ENCODE data around the gene HCFC1.

HCFC1 gene

GRCh38 chrX:153971450-153972367, at the start of gene HCFC1:
HCFC1 (minus strand) TSS chrX:153971818; CDS start chrX:153970840, 978 bp downstream.
- DNase-seq = peak; percentile 80

GRCh38 chrX:154021131-154021611, 49.6 kb upstream of the HCFC1 start:
- peak; percentile 38 for DNase-seq

GRCh38 chrX:154020536-154021115, 49.0 kb upstream of the HCFC1 start:
- DNase-seq = no peak

GRCh38 chrX:154019633-154020528, 48.3 kb upstream of the HCFC1 start, which contains the start of gene IRAK1:
IRAK1 (minus strand) TSS chrX:154019902; CDS start chrX:154019812, 90 bp downstream.
- peak; percentile 65 for DNase-seq

GRCh38 chrX:154019061-154019621, 47.5 kb upstream of the HCFC1 start:
- DNase-seq = peak; percentile 3

- no peak for DNase-seq
Measured at GRCh38 chrX:154018518-154019060, 47.0 kb upstream of the HCFC1 start.

- no peak for DNase-seq
Measured at GRCh38 chrX:154017766-154018517, 46.3 kb upstream of the HCFC1 start.

GRCh38 chrX:154016366-154017076, 44.9 kb upstream of the HCFC1 start:
- no peak for DNase-seq

GRCh38 chrX:154015581-154016264, 44.1 kb upstream of the HCFC1 start:
- DNase-seq = no peak

GRCh38 chrX:154014429-154015380, 43.1 kb upstream of the HCFC1 start:
- no peak for DNase-seq

GRCh38 chrX:154013614-154014360, 42.2 kb upstream of the HCFC1 start:
- DNase-seq = no peak

- DNase-seq = no peak
Measured at GRCh38 chrX:154013001-154013421, 41.4 kb upstream of the HCFC1 start.

- DNase-seq = no peak
Measured at GRCh38 chrX:154012336-154012991, 40.8 kb upstream of the HCFC1 start.

GRCh38 chrX:154011376-154012335, 40.0 kb upstream of the HCFC1 start:
- no peak for DNase-seq

- DNase-seq = no peak
Measured at GRCh38 chrX:154010330-154011087, 38.9 kb upstream of the HCFC1 start.

GRCh38 chrX:154008521-154008920, 36.9 kb upstream of the HCFC1 start:
- DNase-seq = no peak

Measured in HCEC 1CT (cell line).